NT2/D1 (cell line): ENCODE measurements around the gene RORB.

Experiments
- SUZ12 ChIP-seq: IDR thresholded peaks from 2 replicates; pipeline ENCODE4 v1.6.1; 2011; ENCODE audit not compliant: insufficient read length, insufficient read depth; ENCODE audit errors: extremely low read depth
- YY1 ChIP-seq: IDR thresholded peaks from 2 replicates; pipeline ENCODE4 v1.6.1; 2011; ENCODE audit not compliant: insufficient read length, insufficient read depth

- TF ChIP-seq YY1, result no peak
- no peak for TF ChIP-seq SUZ12
Observed at GRCh38 chr9:74458832-74459231, 38.3 kb upstream of the RORB start.
